Keratinocyte (primary cell): ENCODE measurements around the gene REPS1.

Source experiments
- EZH2 ChIP-seq: IDR thresholded peaks from one replicate; pipeline ENCODE4 v1.6.1; 2012; ENCODE audit warnings: inconsistent platforms, mild to moderate bottlenecking, low read length, moderate library complexity
- TF ChIP-seq, protein P1 (sequence below), 3 experiments: IDR thresholded peaks in 1 of 3; conservative IDR thresholded peaks in 1 of 3; optimal IDR thresholded peaks in 1 of 3; 2 replicates in 2 of 3; 3 replicates in 1 of 3; pipeline versions ENCODE3 to v1.5.1; 2011; ENCODE audit warnings: low read length in 3 of 3, mild to moderate bottlenecking in 3 of 3, moderate library complexity in 2 of 3, control low read depth in 1 of 3, inconsistent platforms in 1 of 3; ENCODE audit not compliant: insufficient read depth in 2 of 3; ENCODE audit errors: extremely low read depth in 1 of 3

DNA sequence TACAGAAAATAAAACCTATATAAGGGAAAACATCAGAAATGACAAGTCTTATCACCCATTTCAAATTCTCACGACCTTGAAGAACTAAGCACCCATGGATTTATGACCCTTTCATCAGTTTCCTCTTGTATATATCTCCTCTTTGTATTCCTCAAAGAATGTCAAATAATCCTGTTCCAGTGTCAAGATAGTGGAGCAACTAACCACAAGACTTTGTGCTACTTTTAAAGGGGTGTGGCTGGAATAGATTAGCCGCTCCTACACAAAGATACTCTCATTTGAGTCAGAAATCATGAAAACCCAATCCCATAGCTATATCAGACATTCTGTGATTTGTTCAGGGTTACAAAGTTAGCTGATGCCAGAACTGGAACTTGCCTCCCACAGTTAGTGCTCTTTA, 6.6 kb downstream of the REPS1 start:
- TF ChIP-seq EZH2 = no peak
- TF ChIP-seq, protein P1, sequence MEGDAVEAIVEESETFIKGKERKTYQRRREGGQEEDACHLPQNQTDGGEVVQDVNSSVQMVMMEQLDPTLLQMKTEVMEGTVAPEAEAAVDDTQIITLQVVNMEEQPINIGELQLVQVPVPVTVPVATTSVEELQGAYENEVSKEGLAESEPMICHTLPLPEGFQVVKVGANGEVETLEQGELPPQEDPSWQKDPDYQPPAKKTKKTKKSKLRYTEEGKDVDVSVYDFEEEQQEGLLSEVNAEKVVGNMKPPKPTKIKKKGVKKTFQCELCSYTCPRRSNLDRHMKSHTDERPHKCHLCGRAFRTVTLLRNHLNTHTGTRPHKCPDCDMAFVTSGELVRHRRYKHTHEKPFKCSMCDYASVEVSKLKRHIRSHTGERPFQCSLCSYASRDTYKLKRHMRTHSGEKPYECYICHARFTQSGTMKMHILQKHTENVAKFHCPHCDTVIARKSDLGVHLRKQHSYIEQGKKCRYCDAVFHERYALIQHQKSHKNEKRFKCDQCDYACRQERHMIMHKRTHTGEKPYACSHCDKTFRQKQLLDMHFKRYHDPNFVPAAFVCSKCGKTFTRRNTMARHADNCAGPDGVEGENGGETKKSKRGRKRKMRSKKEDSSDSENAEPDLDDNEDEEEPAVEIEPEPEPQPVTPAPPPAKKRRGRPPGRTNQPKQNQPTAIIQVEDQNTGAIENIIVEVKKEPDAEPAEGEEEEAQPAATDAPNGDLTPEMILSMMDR (optimal IDR thresholded peaks at IDR 0.05 in 1 of 3, IDR thresholded peaks at IDR 0.05 in 1 of 3, conservative IDR thresholded peaks at IDR 0.05 in 1 of 3; ENCODE audit: extremely low read depth in 1 of 3, insufficient read depth in 2 of 3, low read length in 3 of 3) = no peak
